ENCODE results near the gene SMARCA2.
A peak's percentile ranks its signal among the peaks of the same experiment; 100 is the strongest.

Gene SMARCA2

GRCh38 chr9:2106666-2107065 lies 91.5 kb downstream of the SMARCA2 start:
- no peak for DNase-seq

GRCh38 chr9:2107906-2108451 lies 92.8 kb downstream of the SMARCA2 start:
- DNase-seq = no peak

GRCh38 chr9:2109069-2109650 lies 94.0 kb downstream of the SMARCA2 start:
- no peak for DNase-seq

- no peak for DNase-seq
These were observed 94.9 kb downstream of the SMARCA2 start for GRCh38 chr9:2110036-2110435.

- DNase-seq = peak; percentile 58
These were observed 100.9 kb downstream of the SMARCA2 start for GRCh38 chr9:2116073-2116472.

GRCh38 chr9:2117527-2117926 lies 102.4 kb downstream of the SMARCA2 start:
- DNase-seq = no peak

- no peak for DNase-seq
These were observed 104.4 kb downstream of the SMARCA2 start for GRCh38 chr9:2119566-2119965.

- no peak for DNase-seq
These were observed 106.0 kb downstream of the SMARCA2 start for GRCh38 chr9:2120926-2121689.

- no peak for DNase-seq
These were observed 107.2 kb downstream of the SMARCA2 start for GRCh38 chr9:2122299-2122698.

- DNase-seq = peak; percentile 71
These were observed 110.8 kb downstream of the SMARCA2 start for GRCh38 chr9:2125906-2126305.

GRCh38 chr9:2126331-2126803 lies 111.2 kb downstream of the SMARCA2 start:
- no peak for DNase-seq

- DNase-seq = no peak
These were observed 112.3 kb downstream of the SMARCA2 start for GRCh38 chr9:2127486-2127885.

GRCh38 chr9:2128141-2128540 lies 113.0 kb downstream of the SMARCA2 start:
- DNase-seq = no peak

- no peak for DNase-seq
These were observed 113.5 kb downstream of the SMARCA2 start for GRCh38 chr9:2128618-2129017.

GRCh38 chr9:2130941-2131340 lies 115.8 kb downstream of the SMARCA2 start:
- no peak for DNase-seq

GRCh38 chr9:2132484-2133082 lies 117.4 kb downstream of the SMARCA2 start:
- DNase-seq = peak; percentile 64

GRCh38 chr9:2134391-2134790 lies 119.2 kb downstream of the SMARCA2 start:
- no peak for DNase-seq

GRCh38 chr9:2138646-2139045 lies 123.5 kb downstream of the SMARCA2 start:
- no peak for DNase-seq

GRCh38 chr9:2140600-2141223 lies 125.6 kb downstream of the SMARCA2 start:
- no peak for DNase-seq

GRCh38 chr9:2142212-2142611 lies 127.1 kb downstream of the SMARCA2 start:
- no peak for DNase-seq

GRCh38 chr9:2144619-2145018 lies 129.5 kb downstream of the SMARCA2 start:
- no peak for DNase-seq

GRCh38 chr9:2145746-2146145 lies 130.6 kb downstream of the SMARCA2 start:
- no peak for DNase-seq

GRCh38 chr9:2146700-2147099 lies 131.6 kb downstream of the SMARCA2 start:
- DNase-seq = peak; percentile 65

Data from hematopoietic multipotent progenitor cell treated with erythropoietin and hydrocortisone succinate and interleukin-3 and kit ligand, for 4 days (in vitro differentiated cells).